Activated naive CD4-positive, alpha-beta T cell treated with anti-CD3 and anti-CD28 coated beads, Interleukin-2, amount 10 ng/mL, durations not matched to agents 7 days and 5 days (primary cell): ENCODE results near the gene TARBP1.

Experiments used
- CTCF ChIA-PET: fragments of 350-600 bp; sonication (Branson Sonifier 250); formaldehyde crosslinking; loops from one replicate; lab custom pipeline; 2021; ENCODE audit warnings: antibody characterized with exemption; lab: Charles Lee
- DNase-seq: peaks from one replicate; pipeline ENCODE4 v3.0.0-alpha.2; 2020
- H3K27ac Mint-ChIP-seq: one replicate; pipeline ENCODE4 v1.8.0; 2021; ENCODE audit warnings: mild to moderate bottlenecking, moderate library complexity, mixed read lengths
- H3K27me3 Mint-ChIP-seq: one replicate; pipeline ENCODE4 v1.8.0; 2021; ENCODE audit warnings: mild to moderate bottlenecking, mixed read lengths
- H3K36me3 Mint-ChIP-seq: one replicate; pipeline ENCODE4 v1.8.0; 2021; ENCODE audit warnings: mixed read lengths
- H3K4me1 Mint-ChIP-seq: one replicate; pipeline ENCODE4 v1.8.0; 2021; ENCODE audit warnings: mixed read lengths
- H3K4me3 Mint-ChIP-seq: one replicate; pipeline ENCODE4 v1.8.0; 2021; ENCODE audit warnings: mild to moderate bottlenecking, moderate library complexity, mixed read lengths
- H3K9me3 Mint-ChIP-seq: one replicate; pipeline ENCODE4 v1.8.0; 2021; ENCODE audit warnings: mixed read lengths

Gene TARBP1

GRCh38 chr1:234484991-234485739, 6.2 kb upstream of the TARBP1 start:
- no peak overlapping the region for H3K27ac Mint-ChIP-seq
- CTCF ChIA-PET = interaction anchor here (0.5 to 3.5 kb wide), 7 partner anchors 10 to 608 kb away, joined by 3 to 25 read pairs (median 3); no protein-coding TSS in a partner anchor
- H3K4me1 Mint-ChIP-seq = peaks cover 26% of the 10 kb centered on the region
- no peak overlapping the region for H3K4me3 Mint-ChIP-seq
- DNase-seq = no peak
- peaks cover 37% of the 10 kb centered on the region for H3K27me3 Mint-ChIP-seq
- no peaks in the 10 kb centered on the region for H3K9me3 Mint-ChIP-seq
- H3K36me3 Mint-ChIP-seq = no peaks in the 10 kb centered on the region

DNA sequence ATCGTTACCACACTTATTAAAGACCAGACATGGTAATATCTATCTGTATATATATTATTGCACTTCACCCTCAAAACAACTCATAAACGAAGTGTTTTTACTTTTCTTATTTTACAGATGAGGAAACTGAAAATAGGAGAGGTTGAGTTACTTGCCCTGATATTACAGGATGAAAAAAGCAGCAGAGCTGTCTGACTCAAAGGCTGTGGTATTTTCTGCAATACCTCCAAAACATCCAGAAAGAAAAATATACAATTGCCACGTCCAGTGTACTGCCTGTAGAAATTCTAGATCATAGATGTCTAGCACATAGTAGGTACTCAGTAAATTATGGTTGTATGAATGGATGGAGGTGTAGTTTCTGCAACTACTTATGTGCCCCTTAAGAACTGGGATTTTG, 5.2 kb upstream of the TARBP1 start:
- no peak for DNase-seq
- no peaks in the 10 kb centered on the region for H3K36me3 Mint-ChIP-seq
- no peaks in the 10 kb centered on the region for H3K9me3 Mint-ChIP-seq
- H3K27ac Mint-ChIP-seq = no peak overlapping the region
- peaks cover 31% of the 10 kb centered on the region for H3K4me1 Mint-ChIP-seq
- no peak overlapping the region for H3K4me3 Mint-ChIP-seq
- CTCF ChIA-PET = interaction anchor here (1.2 to 1.7 kb wide), 2 partner anchors 609 to 933 kb away, joined by 3 to 4 read pairs; no protein-coding TSS in a partner anchor
- H3K27me3 Mint-ChIP-seq = peaks cover 37% of the 10 kb centered on the region

- H3K27me3 Mint-ChIP-seq = peaks cover 37% of the 10 kb centered on the region
- no peak overlapping the region for H3K4me3 Mint-ChIP-seq
- peaks cover 19% of the 10 kb centered on the region for H3K4me1 Mint-ChIP-seq
- no peaks in the 10 kb centered on the region for H3K9me3 Mint-ChIP-seq
- no peak overlapping the region for H3K27ac Mint-ChIP-seq
- CTCF ChIA-PET = no interaction called here
- no peaks in the 10 kb centered on the region for H3K36me3 Mint-ChIP-seq
- no peak for DNase-seq
Observed at GRCh38 chr1:234481771-234482170, 2.8 kb upstream of the TARBP1 start.

DNA sequence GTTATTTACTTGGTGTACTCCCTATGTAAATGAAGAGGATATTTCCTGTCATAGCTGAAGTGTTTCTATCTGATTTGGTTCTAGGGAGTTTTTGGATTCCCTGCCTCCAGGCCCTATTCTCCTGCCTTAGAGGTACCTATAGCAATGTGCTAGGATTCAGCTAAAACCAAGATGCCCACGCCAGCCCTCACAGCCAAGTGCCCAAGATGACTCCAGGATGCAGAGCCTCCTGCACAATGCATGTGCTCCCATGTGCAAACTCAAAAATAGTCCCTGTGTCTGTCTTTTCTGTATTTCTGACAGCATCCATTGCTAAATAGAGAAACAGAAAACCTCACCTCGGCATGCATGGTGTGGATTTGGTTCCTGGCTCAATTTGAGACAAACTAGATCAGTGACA, 887 bp upstream of the TARBP1 start:
- no peak for DNase-seq
- Mint-ChIP-seq H3K4me1 (peaks cover 31% of the 10 kb centered on the region), H3K36me3 (peaks cover 3% of the 10 kb centered on the region), H3K4me3 (peak overlapping the region; percentile 8), H3K9me3 (no peaks in the 10 kb centered on the region), H3K27ac (no peak overlapping the region), H3K27me3 (peaks cover 30% of the 10 kb centered on the region)
- CTCF ChIA-PET = interaction anchor here (0.6 to 3.3 kb wide), 3 partner anchors 8 to 626 kb away, joined by 3 to 16 read pairs (median 3); no protein-coding TSS in a partner anchor

DNA sequence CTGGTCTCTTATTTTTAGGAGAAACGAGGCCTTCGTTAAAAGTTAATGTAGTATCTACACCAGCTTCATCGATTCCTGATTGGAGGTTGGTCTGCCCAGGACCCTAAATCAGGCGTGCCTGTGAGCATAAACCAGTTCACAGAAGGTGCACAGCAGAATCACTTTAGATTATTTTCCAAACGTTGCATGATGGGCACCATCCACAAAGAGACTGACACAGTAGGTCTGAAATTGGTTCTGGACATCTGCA, 256 bp upstream of the TARBP1 start:
- CTCF ChIA-PET = interaction anchor here (0.6 to 3.3 kb wide), 2 partner anchors 8 to 626 kb away, joined by 3 to 16 read pairs; no protein-coding TSS in a partner anchor

GRCh38 chr1:234478152-234478480, 863 bp downstream of the TARBP1 start:
- peak overlapping the region; percentile 76 for H3K4me3 Mint-ChIP-seq
- H3K27ac Mint-ChIP-seq = peak overlapping the region; percentile 87
- H3K9me3 Mint-ChIP-seq = no peaks in the 10 kb centered on the region
- H3K4me1 Mint-ChIP-seq = peaks cover 46% of the 10 kb centered on the region
- peak; percentile 83 for DNase-seq
- CTCF ChIA-PET = interaction anchor here (0.9 to 3.3 kb wide), 5 partner anchors 9 to 122 kb away, joined by 3 to 16 read pairs (median 3); no protein-coding TSS in a partner anchor
- peaks cover 21% of the 10 kb centered on the region for H3K27me3 Mint-ChIP-seq
- H3K36me3 Mint-ChIP-seq = peaks cover 3% of the 10 kb centered on the region

More for the DNA sequence above, 256 bp upstream of the TARBP1 start:
- Mint-ChIP-seq H3K4me1 (peaks cover 37% of the 10 kb centered on the region), H3K36me3 (peaks cover 3% of the 10 kb centered on the region), H3K4me3 (peak overlapping the region; percentile 66), H3K27me3 (peaks cover 30% of the 10 kb centered on the region), H3K9me3 (no peaks in the 10 kb centered on the region), H3K27ac (peak overlapping the region; percentile 68)
- DNase-seq = no peak

DNA sequence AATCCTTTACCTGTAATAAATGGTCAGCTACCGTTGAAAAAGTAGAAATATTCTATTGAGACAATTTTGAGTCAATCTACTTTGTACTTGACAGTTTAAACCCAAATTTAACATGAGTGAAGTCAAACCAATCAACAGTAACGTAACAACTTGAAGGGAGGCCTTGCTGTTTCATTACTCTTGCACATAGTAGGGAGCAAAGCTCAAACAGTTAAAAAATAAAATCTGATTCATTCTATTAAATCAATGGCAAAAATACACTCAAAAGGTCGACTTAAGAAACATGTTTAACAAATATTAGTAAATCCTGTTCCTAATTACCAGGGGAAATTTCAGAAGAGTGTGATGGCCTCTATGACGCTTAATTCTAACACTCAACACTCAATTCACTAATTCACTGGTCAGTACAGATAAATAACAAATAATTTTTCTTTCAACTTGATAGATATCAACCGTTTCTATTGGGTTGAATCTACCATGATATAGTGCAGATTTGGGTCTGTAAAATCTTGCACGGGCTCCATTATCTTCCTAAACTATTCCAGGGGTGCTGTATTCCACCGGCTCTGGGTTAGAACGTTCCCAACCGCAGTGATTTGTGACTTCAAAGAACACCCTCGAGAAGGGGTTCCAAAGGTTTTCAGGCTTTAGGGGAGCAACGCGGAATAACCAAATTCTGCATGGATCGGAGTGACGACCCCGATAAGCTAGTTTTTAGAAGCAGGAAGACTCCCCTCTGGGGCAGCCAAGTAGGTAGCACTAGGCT, 1.4 kb downstream of the TARBP1 start:
- no peak for DNase-seq
- CTCF ChIA-PET = interaction anchor here (0.9 to 3.3 kb wide), 4 partner anchors 10 to 123 kb away, joined by 3 to 16 read pairs (median 4); no protein-coding TSS in a partner anchor
- Mint-ChIP-seq H3K27ac (peak overlapping the region; percentile 87), H3K27me3 (peaks cover 15% of the 10 kb centered on the region), H3K4me3 (peak overlapping the region; percentile 76), H3K4me1 (peaks cover 50% of the 10 kb centered on the region), H3K9me3 (no peaks in the 10 kb centered on the region), H3K36me3 (peaks cover 3% of the 10 kb centered on the region)

- H3K4me1 Mint-ChIP-seq = peaks cover 50% of the 10 kb centered on the region
Observed at GRCh38 chr1:234476172-234476571, 2.8 kb downstream of the TARBP1 start.

GRCh38 chr1:234475167-234475793, 3.7 kb downstream of the TARBP1 start:
- Mint-ChIP-seq H3K4me1 (peaks cover 50% of the 10 kb centered on the region), H3K27ac (no peak overlapping the region)
- CTCF ChIA-PET = no interaction called here

More at GRCh38 chr1:234476172-234476571, 2.8 kb downstream of the TARBP1 start:
- H3K36me3 Mint-ChIP-seq = peaks cover 6% of the 10 kb centered on the region
- no peak overlapping the region for H3K4me3 Mint-ChIP-seq
- no peak for DNase-seq
- no peak overlapping the region for H3K27ac Mint-ChIP-seq
- no peaks in the 10 kb centered on the region for H3K9me3 Mint-ChIP-seq
- peaks cover 3% of the 10 kb centered on the region for H3K27me3 Mint-ChIP-seq
- CTCF ChIA-PET = interaction anchor here (0.6 kb wide), 1 partner anchor 1034 kb away, joined by 3 read pairs; no protein-coding TSS in a partner anchor

DNA sequence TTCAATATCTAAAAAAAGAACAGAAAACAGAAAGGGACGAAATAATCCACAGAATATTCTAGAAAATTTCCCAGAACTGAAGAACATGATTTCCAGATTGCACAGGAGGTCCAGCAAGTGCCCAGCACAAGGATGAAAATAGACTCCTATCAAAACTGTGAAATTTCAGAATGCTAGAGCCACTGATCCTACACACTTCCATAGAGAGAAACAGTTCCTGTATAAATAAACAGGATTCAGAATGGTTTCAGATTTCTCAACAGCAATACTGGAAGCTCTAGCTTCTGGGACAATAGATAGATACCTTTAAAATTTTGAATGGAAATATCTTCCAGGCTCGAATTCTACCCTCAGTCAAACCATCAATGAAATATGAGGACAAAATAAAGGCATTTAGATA, 4.6 kb downstream of the TARBP1 start:
- no peaks in the 10 kb centered on the region for H3K9me3 Mint-ChIP-seq
- no peak for DNase-seq
- no peaks in the 10 kb centered on the region for H3K27me3 Mint-ChIP-seq
- H3K4me1 Mint-ChIP-seq = peaks cover 45% of the 10 kb centered on the region
- peaks cover 12% of the 10 kb centered on the region for H3K36me3 Mint-ChIP-seq
- no peak overlapping the region for H3K4me3 Mint-ChIP-seq
- no peak overlapping the region for H3K27ac Mint-ChIP-seq
- CTCF ChIA-PET = interaction anchor here (1.2 kb wide), 1 partner anchor 12 kb away, joined by 4 read pairs; no protein-coding TSS in a partner anchor

More at GRCh38 chr1:234475167-234475793, 3.7 kb downstream of the TARBP1 start:
- no peak for DNase-seq
- Mint-ChIP-seq H3K9me3 (no peaks in the 10 kb centered on the region), H3K4me3 (no peak overlapping the region), H3K36me3 (peaks cover 6% of the 10 kb centered on the region), H3K27me3 (no peaks in the 10 kb centered on the region)

GRCh38 chr1:234473118-234473517, 5.9 kb downstream of the TARBP1 start:
- Mint-ChIP-seq H3K27ac (peak overlapping the region; percentile 25), H3K4me1 (peaks cover 46% of the 10 kb centered on the region)
- CTCF ChIA-PET = no interaction called here

GRCh38 chr1:234469376-234469775, 9.6 kb downstream of the TARBP1 start:
- no peaks in the 10 kb centered on the region for H3K27me3 Mint-ChIP-seq
- DNase-seq = no peak
- no peak overlapping the region for H3K4me3 Mint-ChIP-seq
- peaks cover 26% of the 10 kb centered on the region for H3K4me1 Mint-ChIP-seq
- no peak overlapping the region for H3K27ac Mint-ChIP-seq
- H3K9me3 Mint-ChIP-seq = no peaks in the 10 kb centered on the region
- CTCF ChIA-PET = interaction anchor here (0.7 to 1.8 kb wide), 2 partner anchors 17 to 345 kb away, joined by 3 to 4 read pairs; no protein-coding TSS in a partner anchor
- peaks cover 39% of the 10 kb centered on the region for H3K36me3 Mint-ChIP-seq

More at GRCh38 chr1:234473118-234473517, 5.9 kb downstream of the TARBP1 start:
- Mint-ChIP-seq H3K36me3 (peaks cover 18% of the 10 kb centered on the region), H3K9me3 (no peaks in the 10 kb centered on the region), H3K4me3 (no peak overlapping the region), H3K27me3 (no peaks in the 10 kb centered on the region)
- DNase-seq = no peak

- H3K27ac Mint-ChIP-seq = no peak overlapping the region
Observed at GRCh38 chr1:234468580-234468979, 10.4 kb downstream of the TARBP1 start.

DNA sequence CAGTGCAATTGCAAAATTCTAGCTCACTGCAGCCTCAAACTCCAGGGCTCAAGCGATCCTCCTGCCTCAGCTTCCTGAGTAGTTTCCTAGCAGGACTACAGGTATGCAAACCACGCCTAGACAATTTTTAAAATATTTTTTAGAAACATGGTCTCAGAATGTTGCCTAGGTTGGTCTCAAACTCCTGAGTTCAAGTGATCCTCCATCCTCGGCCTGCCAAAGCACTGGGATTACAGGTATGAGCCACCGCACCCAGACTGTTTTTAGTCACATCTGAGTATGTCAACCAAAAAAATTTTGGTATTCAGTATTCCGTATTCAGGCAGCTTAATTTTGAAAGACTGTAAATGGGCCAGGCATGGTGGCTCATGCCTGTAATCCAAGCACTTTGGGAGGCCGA, 11.2 kb downstream of the TARBP1 start:
- CTCF ChIA-PET = interaction anchor here (0.6 to 1.2 kb wide), 2 partner anchors 10 to 59 kb away, joined by 3 to 6 read pairs; no protein-coding TSS in a partner anchor
- Mint-ChIP-seq H3K27me3 (no peaks in the 10 kb centered on the region), H3K4me3 (no peak overlapping the region), H3K9me3 (no peaks in the 10 kb centered on the region), H3K4me1 (peaks cover 14% of the 10 kb centered on the region), H3K36me3 (peaks cover 44% of the 10 kb centered on the region), H3K27ac (no peak overlapping the region)
- DNase-seq = no peak

More at GRCh38 chr1:234468580-234468979, 10.4 kb downstream of the TARBP1 start:
- CTCF ChIA-PET = interaction anchor here (1.8 kb wide), 1 partner anchor 344 kb away, joined by 4 read pairs; no protein-coding TSS in a partner anchor
- H3K4me1 Mint-ChIP-seq = peaks cover 21% of the 10 kb centered on the region
- no peaks in the 10 kb centered on the region for H3K27me3 Mint-ChIP-seq
- peaks cover 40% of the 10 kb centered on the region for H3K36me3 Mint-ChIP-seq
- no peaks in the 10 kb centered on the region for H3K9me3 Mint-ChIP-seq
- no peak for DNase-seq
- H3K4me3 Mint-ChIP-seq = no peak overlapping the region
